ENCODE results near the gene ADGRV1. TPM values are rescaled to one million over a fixed set of nuclear protein-coding genes. Genes with fewer than 3 reads are reported as not detected.

The ADGRV1 gene
- total RNA-seq, 1 donor from 2014 or later = 0.69 TPM

DNA sequence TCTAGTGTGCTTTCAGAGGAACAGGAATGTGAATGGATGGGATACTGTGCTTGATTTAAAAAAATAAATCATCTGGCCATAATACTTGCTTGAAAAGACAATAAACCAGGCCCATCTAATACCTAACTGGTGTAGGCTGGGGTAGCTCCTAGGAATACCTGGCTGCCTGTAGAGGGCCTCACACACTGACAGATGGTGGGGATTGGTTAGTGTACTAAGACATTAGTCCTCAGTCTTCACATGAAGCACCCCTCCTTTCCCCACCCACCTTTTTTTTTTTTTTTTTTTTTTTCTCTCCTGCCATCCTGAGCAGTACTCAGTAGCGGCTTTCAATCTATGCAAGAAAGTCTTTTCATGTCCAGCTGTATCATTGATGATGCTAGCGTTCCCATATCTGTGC lies 130.5 kb downstream of the ADGRV1 start:
- TF ChIP-seq, protein P1, sequence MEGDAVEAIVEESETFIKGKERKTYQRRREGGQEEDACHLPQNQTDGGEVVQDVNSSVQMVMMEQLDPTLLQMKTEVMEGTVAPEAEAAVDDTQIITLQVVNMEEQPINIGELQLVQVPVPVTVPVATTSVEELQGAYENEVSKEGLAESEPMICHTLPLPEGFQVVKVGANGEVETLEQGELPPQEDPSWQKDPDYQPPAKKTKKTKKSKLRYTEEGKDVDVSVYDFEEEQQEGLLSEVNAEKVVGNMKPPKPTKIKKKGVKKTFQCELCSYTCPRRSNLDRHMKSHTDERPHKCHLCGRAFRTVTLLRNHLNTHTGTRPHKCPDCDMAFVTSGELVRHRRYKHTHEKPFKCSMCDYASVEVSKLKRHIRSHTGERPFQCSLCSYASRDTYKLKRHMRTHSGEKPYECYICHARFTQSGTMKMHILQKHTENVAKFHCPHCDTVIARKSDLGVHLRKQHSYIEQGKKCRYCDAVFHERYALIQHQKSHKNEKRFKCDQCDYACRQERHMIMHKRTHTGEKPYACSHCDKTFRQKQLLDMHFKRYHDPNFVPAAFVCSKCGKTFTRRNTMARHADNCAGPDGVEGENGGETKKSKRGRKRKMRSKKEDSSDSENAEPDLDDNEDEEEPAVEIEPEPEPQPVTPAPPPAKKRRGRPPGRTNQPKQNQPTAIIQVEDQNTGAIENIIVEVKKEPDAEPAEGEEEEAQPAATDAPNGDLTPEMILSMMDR (conservative IDR thresholded peaks at IDR 0.05; ENCODE audit: low read depth, low read length) = no peak
- H3K4me3 ChIP-seq (ENCODE audit: low read depth, low read length) = no peak overlapping the region
- no peak for DNase-seq (ENCODE audit: low read depth)

DNA sequence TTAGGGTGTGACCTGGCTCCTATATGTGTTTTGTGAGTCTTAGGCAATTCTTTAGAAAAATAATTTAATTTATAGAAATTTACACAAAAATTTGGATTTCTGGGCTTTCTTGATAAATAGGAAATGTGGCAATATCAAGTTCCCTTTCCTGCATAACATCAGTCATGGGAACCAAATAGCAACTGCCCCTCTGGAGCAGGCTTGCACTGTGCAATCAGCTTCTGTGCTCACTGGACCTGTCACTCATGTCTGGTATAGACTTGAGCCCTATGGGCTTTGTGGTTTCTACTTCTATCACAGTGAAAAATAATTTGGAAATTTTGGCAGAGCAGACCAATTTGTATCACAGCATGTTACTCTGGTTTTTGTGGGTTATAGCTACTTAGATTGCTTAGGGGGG lies 131.7 kb downstream of the ADGRV1 start:
- no peak for DNase-seq (ENCODE audit: low read depth)
- TF ChIP-seq, protein P1 (conservative IDR thresholded peaks at IDR 0.05; ENCODE audit: low read depth, low read length) = no peak
- H3K4me3 ChIP-seq (ENCODE audit: low read depth, low read length) = no peak overlapping the region

DNA sequence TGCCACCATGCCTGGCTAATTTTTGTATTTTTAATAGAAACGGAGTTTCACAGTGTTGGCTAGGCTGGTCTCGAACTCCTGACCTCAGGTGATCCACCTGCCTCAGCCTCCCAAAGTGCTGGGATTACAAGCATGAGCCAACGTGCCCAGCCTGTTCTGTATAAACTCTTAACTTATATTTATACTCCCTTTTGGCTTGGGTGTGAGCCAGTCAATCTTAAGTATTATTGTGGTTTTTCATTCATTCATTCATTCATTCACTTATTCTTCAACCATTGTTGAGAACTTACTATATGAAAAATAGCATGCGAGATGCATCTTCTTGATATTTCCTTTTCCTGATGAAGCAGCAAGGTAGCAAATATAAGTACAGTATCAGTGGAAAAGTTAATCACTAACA lies 132.9 kb downstream of the ADGRV1 start:
- no peak overlapping the region for H3K4me3 ChIP-seq (ENCODE audit: low read depth, low read length)
- DNase-seq (ENCODE audit: low read depth) = no peak
- TF ChIP-seq, protein P1 (conservative IDR thresholded peaks at IDR 0.05; ENCODE audit: low read depth, low read length) = no peak

DNA sequence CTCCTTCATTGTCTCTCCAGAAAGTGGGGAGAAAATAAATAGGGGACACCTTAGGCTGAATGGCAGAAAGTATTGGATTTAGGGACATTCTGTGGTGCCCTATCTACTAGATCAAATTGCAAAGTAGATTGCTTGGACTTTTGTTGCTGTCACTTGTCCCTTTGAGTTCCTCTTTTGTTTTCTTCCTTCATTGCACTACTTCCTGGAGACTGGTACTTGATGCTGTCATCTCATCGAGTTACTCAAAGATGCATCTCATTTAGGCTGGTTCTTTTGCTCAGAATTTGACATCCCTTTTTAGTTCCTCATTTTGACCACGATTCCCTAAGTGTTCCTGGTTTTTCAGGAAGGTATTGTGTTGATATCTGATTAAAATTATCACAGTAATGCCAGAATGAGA lies 137.6 kb downstream of the ADGRV1 start:
- H3K4me3 ChIP-seq (ENCODE audit: low read depth, low read length) = no peak overlapping the region
- TF ChIP-seq, protein P1 (conservative IDR thresholded peaks at IDR 0.05; ENCODE audit: low read depth, low read length) = no peak
- no peak for DNase-seq (ENCODE audit: low read depth)

DNA sequence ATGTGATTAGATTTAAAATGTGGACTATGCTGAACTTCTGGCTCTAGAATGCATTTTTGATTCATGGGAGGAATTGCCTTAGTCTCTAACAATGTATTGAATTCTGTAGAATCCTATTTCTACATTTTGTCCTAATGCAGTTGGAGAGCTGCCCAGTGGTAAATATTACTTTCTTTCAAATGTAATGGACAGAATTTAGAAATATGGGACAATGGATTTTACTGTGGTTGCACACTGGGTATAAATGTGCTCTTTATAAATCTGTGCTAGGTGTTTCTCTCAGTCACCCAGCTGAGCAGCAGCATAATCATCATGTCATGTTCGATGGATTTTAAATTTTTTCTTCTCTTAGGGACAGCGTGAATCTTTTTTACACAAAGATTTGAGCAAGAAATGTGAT lies 141.7 kb downstream of the ADGRV1 start:
- TF ChIP-seq, protein P1 (conservative IDR thresholded peaks at IDR 0.05; ENCODE audit: low read depth, low read length) = no peak
- DNase-seq (ENCODE audit: low read depth) = no peak
- no peak overlapping the region for H3K4me3 ChIP-seq (ENCODE audit: low read depth, low read length)

DNA sequence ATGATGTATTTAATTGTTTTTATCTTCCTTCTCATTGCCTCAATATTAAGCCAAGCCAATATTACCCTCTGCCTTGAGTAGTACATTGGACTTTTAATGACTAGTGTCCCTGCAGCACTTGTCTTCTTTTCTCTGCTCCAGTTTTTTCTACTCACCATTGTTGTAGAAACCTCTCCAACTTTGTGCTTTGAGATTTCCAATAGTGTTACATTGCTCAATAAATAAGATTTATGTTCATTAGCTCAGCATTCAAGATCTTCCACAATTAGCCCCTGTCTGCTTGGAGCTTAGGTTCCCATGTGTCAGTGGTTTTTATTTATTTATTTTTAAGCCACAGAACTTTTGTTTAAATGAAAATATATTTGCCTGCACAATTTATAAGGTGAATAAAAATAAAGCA lies 145.3 kb downstream of the ADGRV1 start:
- TF ChIP-seq, protein P1 (conservative IDR thresholded peaks at IDR 0.05; ENCODE audit: low read depth, low read length) = no peak
- H3K4me3 ChIP-seq (ENCODE audit: low read depth, low read length) = no peak overlapping the region
- DNase-seq (ENCODE audit: low read depth) = no peak

DNA sequence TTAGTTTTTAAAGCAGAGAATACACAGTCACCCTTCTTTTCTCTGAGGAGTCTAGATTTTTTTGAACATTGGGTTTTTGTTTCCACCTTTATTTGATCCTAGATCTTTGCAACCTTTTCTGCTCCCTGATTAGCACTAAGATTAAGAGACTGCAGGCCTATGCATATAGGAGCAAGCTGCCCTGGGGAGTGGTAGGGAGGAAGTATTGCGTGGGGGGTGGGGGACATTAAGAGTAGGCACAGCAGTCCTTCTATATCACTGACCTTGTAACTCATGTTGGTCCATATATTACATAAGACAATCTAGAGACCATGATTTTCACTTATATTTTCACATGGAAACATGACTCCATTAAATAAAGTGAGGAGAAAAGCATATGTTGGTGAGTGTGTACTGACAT lies 149.1 kb downstream of the ADGRV1 start:
- H3K4me3 ChIP-seq (ENCODE audit: low read depth, low read length) = no peak overlapping the region
- TF ChIP-seq, protein P1 (conservative IDR thresholded peaks at IDR 0.05; ENCODE audit: low read depth, low read length) = no peak
- no peak for DNase-seq (ENCODE audit: low read depth)
